PFSK-1 (cell line): Measurements from ENCODE around the gene KHK.

Experiments
- FOXP2 ChIP-seq: optimal IDR thresholded peaks from 2 replicates; pipeline ENCODE3; 2011; ENCODE audit warnings: borderline replicate concordance, control low read depth, inconsistent platforms; ENCODE audit not compliant: insufficient read depth; ENCODE audit errors: extremely low read length, extremely low read depth
- POLR2AphosphoS5 ChIP-seq: IDR thresholded peaks from 2 replicates; pipeline ENCODE4 v1.6.1; 2012; ENCODE audit warnings: low read depth, mild to moderate bottlenecking, control low read depth, low read length, moderate library complexity
- SIN3A ChIP-seq: IDR thresholded peaks from 2 replicates; pipeline ENCODE4 v1.6.1; 2012; ENCODE audit warnings: mild to moderate bottlenecking, low read length, moderate library complexity, borderline replicate concordance; ENCODE audit not compliant: insufficient read depth
- TAF1 ChIP-seq: IDR thresholded peaks from 2 replicates; pipeline ENCODE4 v1.6.1; 2012; ENCODE audit warnings: low read length, control low read depth, borderline replicate concordance; ENCODE audit not compliant: insufficient read depth
- TF ChIP-seq, protein P1 (sequence below), 2 experiments: IDR thresholded peaks; 2 replicates each; pipeline versions ENCODE4 v1.6.1 to v1.8.0; 2011 to 2012; ENCODE audit warnings: low read depth in 2 of 2, low read length in 2 of 2, control low read depth in 1 of 2, inconsistent platforms in 1 of 2, mild to moderate bottlenecking in 1 of 2, moderate library complexity in 1 of 2; ENCODE audit not compliant: insufficient read depth in 1 of 2

The KHK gene

DNA sequence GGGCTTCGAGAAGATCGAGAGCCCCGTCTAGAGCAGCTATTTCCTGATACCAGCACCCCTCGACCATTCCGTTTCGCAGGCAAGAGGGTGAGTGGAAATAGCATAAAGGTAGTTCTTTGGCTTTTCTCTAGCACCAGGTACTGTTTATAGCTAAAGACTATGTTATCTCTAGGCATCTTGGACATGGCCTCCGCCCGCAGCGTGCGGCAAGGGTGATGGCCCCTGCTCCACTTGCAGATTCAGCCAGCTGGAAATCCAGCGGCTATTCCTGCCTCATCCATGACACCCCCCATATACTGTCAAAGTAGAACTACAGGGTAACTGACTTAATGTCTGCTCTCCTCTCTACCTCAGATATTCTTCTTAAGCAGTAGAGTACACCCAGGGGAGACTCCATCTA, 31.9 kb upstream of the KHK start:
- no peak for TF ChIP-seq SIN3A
- no peak for TF ChIP-seq POLR2AphosphoS5
- no peak for TF ChIP-seq TAF1
- TF ChIP-seq FOXP2, result no peak
- TF ChIP-seq, protein P1, sequence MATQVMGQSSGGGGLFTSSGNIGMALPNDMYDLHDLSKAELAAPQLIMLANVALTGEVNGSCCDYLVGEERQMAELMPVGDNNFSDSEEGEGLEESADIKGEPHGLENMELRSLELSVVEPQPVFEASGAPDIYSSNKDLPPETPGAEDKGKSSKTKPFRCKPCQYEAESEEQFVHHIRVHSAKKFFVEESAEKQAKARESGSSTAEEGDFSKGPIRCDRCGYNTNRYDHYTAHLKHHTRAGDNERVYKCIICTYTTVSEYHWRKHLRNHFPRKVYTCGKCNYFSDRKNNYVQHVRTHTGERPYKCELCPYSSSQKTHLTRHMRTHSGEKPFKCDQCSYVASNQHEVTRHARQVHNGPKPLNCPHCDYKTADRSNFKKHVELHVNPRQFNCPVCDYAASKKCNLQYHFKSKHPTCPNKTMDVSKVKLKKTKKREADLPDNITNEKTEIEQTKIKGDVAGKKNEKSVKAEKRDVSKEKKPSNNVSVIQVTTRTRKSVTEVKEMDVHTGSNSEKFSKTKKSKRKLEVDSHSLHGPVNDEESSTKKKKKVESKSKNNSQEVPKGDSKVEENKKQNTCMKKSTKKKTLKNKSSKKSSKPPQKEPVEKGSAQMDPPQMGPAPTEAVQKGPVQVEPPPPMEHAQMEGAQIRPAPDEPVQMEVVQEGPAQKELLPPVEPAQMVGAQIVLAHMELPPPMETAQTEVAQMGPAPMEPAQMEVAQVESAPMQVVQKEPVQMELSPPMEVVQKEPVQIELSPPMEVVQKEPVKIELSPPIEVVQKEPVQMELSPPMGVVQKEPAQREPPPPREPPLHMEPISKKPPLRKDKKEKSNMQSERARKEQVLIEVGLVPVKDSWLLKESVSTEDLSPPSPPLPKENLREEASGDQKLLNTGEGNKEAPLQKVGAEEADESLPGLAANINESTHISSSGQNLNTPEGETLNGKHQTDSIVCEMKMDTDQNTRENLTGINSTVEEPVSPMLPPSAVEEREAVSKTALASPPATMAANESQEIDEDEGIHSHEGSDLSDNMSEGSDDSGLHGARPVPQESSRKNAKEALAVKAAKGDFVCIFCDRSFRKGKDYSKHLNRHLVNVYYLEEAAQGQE (IDR thresholded peaks at IDR 0.05; ENCODE audit: insufficient read depth in 1 of 2, low read depth in 2 of 2, low read length in 2 of 2), result no peak

DNA sequence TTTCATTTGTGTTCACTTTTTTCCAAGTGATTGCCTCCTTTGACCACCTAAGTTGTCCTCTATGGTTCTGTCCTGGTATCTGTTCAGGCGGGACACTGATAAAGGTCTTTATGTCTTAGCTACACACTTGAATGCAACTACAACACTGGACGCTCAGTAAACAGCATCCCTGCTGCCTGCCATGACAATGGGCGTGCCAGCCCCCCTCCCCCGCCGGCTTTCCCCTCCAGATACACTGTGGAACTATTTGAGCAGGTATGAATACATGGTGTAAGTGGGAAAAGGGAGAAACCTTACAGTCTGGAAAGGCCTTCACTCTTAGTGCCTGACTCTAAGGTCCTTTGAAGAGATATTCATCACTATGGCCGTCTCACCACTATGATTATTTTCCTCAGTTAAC, 29.4 kb upstream of the KHK start:
- TF ChIP-seq SIN3A (no peak), FOXP2 (no peak), TAF1 (no peak), POLR2AphosphoS5 (no peak)
- TF ChIP-seq, protein P1 (IDR thresholded peaks at IDR 0.05; ENCODE audit: insufficient read depth in 1 of 2, low read depth in 2 of 2, low read length in 2 of 2), result no peak

DNA sequence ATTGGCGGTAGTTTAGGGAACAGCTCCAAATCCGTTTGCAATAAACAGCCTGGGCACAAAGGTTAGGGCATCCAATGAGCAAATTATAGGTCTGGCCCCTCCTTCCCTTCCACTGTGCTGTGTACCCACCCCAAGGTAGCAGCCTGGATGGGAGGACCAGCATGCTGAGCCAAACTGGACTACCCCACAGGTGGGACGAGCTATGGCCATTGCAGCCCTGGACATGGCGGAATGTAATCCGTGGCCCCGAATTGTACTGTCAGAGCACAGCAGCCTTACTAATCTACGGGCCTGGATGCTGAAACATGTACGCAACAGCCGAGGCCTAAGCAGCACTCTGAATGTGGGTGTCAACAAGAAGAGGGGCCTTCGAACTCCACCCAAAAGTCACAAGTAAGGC, 28.4 kb upstream of the KHK start:
- TF ChIP-seq, protein P1 (IDR thresholded peaks at IDR 0.05; ENCODE audit: insufficient read depth in 1 of 2, low read depth in 2 of 2, low read length in 2 of 2), result no peak
- TF ChIP-seq SIN3A, result no peak
- TF ChIP-seq POLR2AphosphoS5, result no peak
- TF ChIP-seq FOXP2, result no peak
- TF ChIP-seq TAF1, result no peak

DNA sequence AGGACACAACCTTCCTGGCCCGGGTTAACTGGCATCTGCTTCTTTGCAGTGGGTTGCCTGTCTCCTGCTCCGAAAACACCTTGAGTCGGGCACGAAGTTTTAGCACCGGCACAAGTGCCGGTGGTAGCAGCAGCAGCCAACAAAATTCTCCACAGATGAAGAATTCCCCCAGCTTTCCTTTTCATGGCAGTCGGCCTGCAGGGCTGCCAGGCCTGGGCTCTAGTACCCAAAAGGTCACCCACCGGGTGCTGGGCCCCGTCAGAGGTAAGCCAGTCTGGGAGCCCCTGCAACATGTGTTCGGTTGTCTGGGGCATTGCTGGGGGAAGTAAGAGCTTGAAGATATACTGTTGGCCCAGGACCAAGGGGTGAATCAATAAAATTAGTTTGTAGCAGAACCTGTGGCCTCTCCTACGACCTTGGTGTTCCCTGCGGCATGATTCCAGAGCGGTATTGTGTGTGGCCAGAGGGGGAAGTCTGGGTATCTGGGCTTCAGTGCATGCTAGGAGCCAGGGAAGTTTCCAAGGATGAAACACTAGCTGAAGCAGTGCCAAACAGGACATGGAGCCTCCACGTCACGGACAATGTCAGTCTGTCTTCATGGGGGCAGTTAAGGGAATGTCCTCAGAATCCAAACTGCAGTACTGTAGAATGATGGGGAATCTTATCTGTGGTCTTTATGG, 27.3 kb upstream of the KHK start:
- TF ChIP-seq FOXP2 (no peak), TAF1 (no peak), SIN3A (no peak), POLR2AphosphoS5 (no peak)
- TF ChIP-seq, protein P1 (IDR thresholded peaks at IDR 0.05; ENCODE audit: insufficient read depth in 1 of 2, low read depth in 2 of 2, low read length in 2 of 2), result no peak

DNA sequence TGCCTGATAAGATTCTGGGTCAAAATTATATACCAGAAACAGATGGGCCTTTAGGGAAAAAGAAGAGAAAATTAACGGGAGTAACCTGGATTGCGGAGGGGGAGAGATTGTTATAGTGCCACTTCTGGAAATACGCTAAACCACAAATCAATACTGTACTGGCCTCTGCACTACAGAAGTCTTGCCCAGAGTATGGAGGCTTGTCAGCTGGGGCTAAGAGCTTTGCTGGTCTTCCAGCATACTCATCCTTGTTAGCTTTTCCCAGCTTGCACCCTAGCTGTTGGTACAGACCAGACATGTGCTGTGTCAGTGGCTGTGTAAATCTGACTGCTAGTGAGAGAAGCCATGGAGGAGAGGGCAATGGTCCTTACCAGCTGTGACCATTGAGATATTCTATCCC, 26.2 kb upstream of the KHK start:
- TF ChIP-seq FOXP2 (no peak), POLR2AphosphoS5 (no peak)
